ENCODE results near the gene GIMAP5.

DNA sequence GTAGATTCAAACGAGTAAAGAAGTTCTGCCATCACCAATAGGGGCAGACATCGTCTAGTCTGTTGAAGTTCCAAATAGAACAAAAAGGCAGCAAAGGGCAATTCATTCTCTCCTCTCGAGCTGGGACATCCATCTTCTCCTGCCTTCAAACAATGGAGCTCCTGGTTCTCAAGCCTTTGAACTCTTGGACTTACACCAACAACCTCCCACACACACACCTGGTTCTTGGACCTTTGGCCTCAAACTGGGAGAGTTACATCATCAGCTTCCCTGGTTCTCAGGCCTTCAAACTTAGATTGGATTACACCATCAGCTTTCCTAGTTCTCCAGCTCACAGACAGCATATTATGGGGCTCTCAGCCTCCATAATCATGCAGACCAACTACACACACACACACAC lies 9.8 kb upstream of the GIMAP5 start:
- TF ChIP-seq, protein P1, sequence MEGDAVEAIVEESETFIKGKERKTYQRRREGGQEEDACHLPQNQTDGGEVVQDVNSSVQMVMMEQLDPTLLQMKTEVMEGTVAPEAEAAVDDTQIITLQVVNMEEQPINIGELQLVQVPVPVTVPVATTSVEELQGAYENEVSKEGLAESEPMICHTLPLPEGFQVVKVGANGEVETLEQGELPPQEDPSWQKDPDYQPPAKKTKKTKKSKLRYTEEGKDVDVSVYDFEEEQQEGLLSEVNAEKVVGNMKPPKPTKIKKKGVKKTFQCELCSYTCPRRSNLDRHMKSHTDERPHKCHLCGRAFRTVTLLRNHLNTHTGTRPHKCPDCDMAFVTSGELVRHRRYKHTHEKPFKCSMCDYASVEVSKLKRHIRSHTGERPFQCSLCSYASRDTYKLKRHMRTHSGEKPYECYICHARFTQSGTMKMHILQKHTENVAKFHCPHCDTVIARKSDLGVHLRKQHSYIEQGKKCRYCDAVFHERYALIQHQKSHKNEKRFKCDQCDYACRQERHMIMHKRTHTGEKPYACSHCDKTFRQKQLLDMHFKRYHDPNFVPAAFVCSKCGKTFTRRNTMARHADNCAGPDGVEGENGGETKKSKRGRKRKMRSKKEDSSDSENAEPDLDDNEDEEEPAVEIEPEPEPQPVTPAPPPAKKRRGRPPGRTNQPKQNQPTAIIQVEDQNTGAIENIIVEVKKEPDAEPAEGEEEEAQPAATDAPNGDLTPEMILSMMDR (conservative IDR thresholded peaks at IDR 0.05), result no peak
- TF ChIP-seq ZFX (IDR thresholded peaks at IDR 0.05), result no peak
